Measurements from ENCODE around the gene SCGB1A1.

Gene SCGB1A1

GRCh38 chr11:62398011-62398994 lies 20.5 kb upstream of the SCGB1A1 start:
- DNase-seq, result no peak

GRCh38 chr11:62399172-62399877 lies 19.5 kb upstream of the SCGB1A1 start:
- DNase-seq, result no peak

GRCh38 chr11:62399878-62400266 lies 19.0 kb upstream of the SCGB1A1 start:
- DNase-seq, result no peak

- no peak for DNase-seq
Observed at GRCh38 chr11:62400281-62400680, 18.6 kb upstream of the SCGB1A1 start.

- DNase-seq, result no peak
Observed at GRCh38 chr11:62400760-62401159, 18.1 kb upstream of the SCGB1A1 start.

- DNase-seq, result no peak
Observed at GRCh38 chr11:62401356-62401755, 17.5 kb upstream of the SCGB1A1 start.

- no peak for DNase-seq
Observed at GRCh38 chr11:62401811-62402210, 17.0 kb upstream of the SCGB1A1 start.

- DNase-seq, result peak; percentile 38
Observed at GRCh38 chr11:62402226-62402959, 16.4 kb upstream of the SCGB1A1 start.

GRCh38 chr11:62402960-62403730 lies 15.7 kb upstream of the SCGB1A1 start:
- DNase-seq, result no peak

- no peak for DNase-seq
Observed at GRCh38 chr11:62404435-62404834, 14.4 kb upstream of the SCGB1A1 start.

- no peak for DNase-seq
Observed at GRCh38 chr11:62404901-62405300, 13.9 kb upstream of the SCGB1A1 start.

- no peak for DNase-seq
Observed at GRCh38 chr11:62406034-62406433, 12.8 kb upstream of the SCGB1A1 start.

GRCh38 chr11:62409831-62410230 lies 9.0 kb upstream of the SCGB1A1 start:
- no peak for DNase-seq

- no peak for DNase-seq
Observed at GRCh38 chr11:62410972-62411371, 7.9 kb upstream of the SCGB1A1 start.

- no peak for DNase-seq
Observed at GRCh38 chr11:62411524-62411923, 7.3 kb upstream of the SCGB1A1 start.

- DNase-seq, result no peak
Observed at GRCh38 chr11:62413060-62413696, 5.7 kb upstream of the SCGB1A1 start.

GRCh38 chr11:62416596-62416995 lies 2.2 kb upstream of the SCGB1A1 start:
- no peak for DNase-seq

GRCh38 chr11:62418136-62418535 lies 697 bp upstream of the SCGB1A1 start:
- no peak for DNase-seq

GRCh38 chr11:62419314-62419929 lies 589 bp downstream of the SCGB1A1 start:
- DNase-seq, result no peak

- DNase-seq, result no peak
Observed at GRCh38 chr11:62419943-62420342, 1.1 kb downstream of the SCGB1A1 start.

GRCh38 chr11:62420882-62421281 lies 2.0 kb downstream of the SCGB1A1 start:
- no peak for DNase-seq

- no peak for DNase-seq
Observed at GRCh38 chr11:62421996-62422395, 3.2 kb downstream of the SCGB1A1 start.

Measured in activated T-cell treated with anti-CD3 and anti-CD28 coated beads for 4 hours (primary cell).